Fibroblast of villous mesenchyme (primary cell): ENCODE results near the gene TROAP. TPM values are rescaled to one million over a fixed set of nuclear protein-coding genes. Genes with fewer than 3 reads are reported as not detected.
A peak's percentile ranks its signal among the peaks of the same experiment; 100 is the strongest.

Source experiments
- DNase-seq: peaks from one replicate; pipeline ENCODE4 v3.0.0-alpha.2; 2010; ENCODE audit warnings: low read depth
- H3K4me3 ChIP-seq: 2 replicates; pipeline ENCODE4 v1.5.1; 2011; ENCODE audit warnings: low read depth, mild to moderate bottlenecking, low read length
- total RNA-seq: library from RNA; depleted of rRNA; stranded (reverse); fragments of >200 nt; gene quantifications from 2 replicates; pipeline ENCODE4 v1.2.3, GENCODE V29; 2012
- TF ChIP-seq, protein P1 (sequence below): IDR thresholded peaks from 2 replicates; pipeline ENCODE4 v1.5.1; 2012; ENCODE audit warnings: low read depth, mild to moderate bottlenecking, low read length; ENCODE audit not compliant: insufficient read depth

Gene TROAP
- total RNA-seq, 1 donor: 14.7 TPM

GRCh38 chr12:49292729-49293055, 30.4 kb upstream of the TROAP start:
- DNase-seq: no peak
- H3K4me3 ChIP-seq: no peak overlapping the region

DNA sequence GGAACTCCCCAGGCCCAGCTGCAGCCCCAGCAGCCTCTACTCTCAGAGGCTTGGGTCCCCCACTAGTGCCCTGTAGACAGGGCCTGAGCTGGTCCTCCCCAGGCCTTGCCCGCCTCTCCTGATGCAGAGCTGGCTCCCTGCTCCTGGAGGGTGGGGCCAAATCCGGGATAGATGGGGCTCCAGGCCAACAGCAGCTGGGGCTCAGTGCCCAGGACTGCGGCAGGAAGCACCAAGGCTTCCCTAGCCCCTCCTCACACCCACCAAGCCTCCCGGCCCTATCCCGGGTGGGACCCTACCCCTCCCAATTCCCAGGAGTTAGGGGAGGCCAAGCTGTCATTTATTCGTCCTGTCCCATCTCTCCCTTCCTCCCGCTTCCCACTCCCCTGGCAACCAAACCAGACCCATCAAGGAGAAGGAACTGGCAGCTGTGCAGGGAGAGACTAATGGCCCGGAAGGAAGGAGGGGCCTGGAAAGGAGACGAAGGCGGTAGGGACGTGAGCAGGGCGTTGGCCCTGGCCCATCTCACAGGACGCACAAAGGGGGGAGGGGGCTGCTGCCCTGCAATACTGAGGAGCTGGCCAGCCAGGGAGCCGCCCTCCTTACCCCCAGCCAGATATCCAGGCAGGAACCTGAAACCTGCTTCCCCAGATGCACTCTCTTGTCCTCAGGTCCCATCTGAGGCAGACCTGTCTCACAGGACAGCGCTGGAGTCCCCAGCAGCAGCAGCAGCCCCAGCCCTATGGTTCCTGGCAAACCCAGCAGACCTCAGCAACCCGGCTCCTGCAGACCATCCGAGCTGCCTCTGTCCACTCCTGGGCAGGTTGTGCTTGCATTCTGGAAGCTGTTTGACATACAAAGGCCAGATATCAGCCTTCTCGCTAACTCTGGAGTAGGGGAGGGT, 29.7 kb upstream of the TROAP start:
- TF ChIP-seq, protein P1, sequence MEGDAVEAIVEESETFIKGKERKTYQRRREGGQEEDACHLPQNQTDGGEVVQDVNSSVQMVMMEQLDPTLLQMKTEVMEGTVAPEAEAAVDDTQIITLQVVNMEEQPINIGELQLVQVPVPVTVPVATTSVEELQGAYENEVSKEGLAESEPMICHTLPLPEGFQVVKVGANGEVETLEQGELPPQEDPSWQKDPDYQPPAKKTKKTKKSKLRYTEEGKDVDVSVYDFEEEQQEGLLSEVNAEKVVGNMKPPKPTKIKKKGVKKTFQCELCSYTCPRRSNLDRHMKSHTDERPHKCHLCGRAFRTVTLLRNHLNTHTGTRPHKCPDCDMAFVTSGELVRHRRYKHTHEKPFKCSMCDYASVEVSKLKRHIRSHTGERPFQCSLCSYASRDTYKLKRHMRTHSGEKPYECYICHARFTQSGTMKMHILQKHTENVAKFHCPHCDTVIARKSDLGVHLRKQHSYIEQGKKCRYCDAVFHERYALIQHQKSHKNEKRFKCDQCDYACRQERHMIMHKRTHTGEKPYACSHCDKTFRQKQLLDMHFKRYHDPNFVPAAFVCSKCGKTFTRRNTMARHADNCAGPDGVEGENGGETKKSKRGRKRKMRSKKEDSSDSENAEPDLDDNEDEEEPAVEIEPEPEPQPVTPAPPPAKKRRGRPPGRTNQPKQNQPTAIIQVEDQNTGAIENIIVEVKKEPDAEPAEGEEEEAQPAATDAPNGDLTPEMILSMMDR: no peak
- DNase-seq: no peak
- no peak overlapping the region for H3K4me3 ChIP-seq

More at GRCh38 chr12:49292729-49293055, 30.4 kb upstream of the TROAP start:
- TF ChIP-seq, protein P1: no peak

GRCh38 chr12:49294086-49294803, 28.8 kb upstream of the TROAP start:
- TF ChIP-seq, protein P1: no peak
- no peak overlapping the region for H3K4me3 ChIP-seq
- no peak for DNase-seq

- TF ChIP-seq, protein P1: no peak
- no peak for DNase-seq
- no peak overlapping the region for H3K4me3 ChIP-seq
These were observed 28.3 kb upstream of the TROAP start for GRCh38 chr12:49294804-49295081.

GRCh38 chr12:49295082-49295936, 27.7 kb upstream of the TROAP start, which contains the start of gene PRPH:
PRPH (plus strand) TSS chr12:49295147; CDS start chr12:49295201, 54 bp downstream.
- TF ChIP-seq, protein P1: no peak
- H3K4me3 ChIP-seq: no peak within 1 kb of the TSS
- no peak for DNase-seq

DNA sequence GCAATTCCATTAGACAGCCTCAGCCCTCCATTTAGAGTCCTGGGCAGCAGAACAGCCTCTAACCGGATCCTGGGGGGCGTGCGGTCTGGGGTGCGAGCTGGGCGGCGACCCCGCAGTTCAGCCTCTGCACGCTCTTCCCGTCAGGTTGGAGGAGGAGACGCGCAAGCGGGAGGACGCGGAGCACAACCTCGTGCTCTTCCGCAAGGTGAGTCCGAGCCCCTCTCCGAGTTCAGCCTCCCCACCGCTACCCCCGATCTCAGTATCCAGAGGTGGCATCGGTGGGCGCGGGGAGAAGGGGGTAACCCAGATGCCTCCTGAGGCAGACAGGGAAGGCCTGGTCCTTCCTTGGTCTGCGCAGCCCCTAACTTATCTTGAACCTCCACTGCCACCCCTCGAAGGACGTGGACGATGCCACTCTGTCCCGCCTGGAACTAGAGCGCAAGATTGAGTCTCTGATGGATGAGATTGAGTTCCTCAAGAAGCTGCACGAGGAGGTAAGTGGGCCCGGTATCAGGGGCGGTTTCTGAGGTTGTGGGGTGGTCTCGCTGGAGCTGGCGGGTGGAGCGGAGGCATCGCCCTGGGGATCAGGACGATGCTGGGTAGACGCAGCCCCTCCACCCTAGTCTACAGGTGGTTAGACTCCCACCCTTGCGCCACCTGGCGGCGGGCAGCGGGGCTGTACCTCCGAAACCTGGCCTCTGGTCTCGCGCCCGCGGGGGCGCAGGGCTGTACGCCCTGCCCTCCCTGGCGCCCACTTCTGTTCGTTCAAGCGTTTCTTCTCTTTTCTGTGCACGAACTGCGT, 26.8 kb upstream of the TROAP start:
- no peak overlapping the region for H3K4me3 ChIP-seq
- DNase-seq: peak; percentile 19
- TF ChIP-seq, protein P1: peak; percentile 71
